ENCODE data around the gene NKD1.

The NKD1 gene

DNA sequence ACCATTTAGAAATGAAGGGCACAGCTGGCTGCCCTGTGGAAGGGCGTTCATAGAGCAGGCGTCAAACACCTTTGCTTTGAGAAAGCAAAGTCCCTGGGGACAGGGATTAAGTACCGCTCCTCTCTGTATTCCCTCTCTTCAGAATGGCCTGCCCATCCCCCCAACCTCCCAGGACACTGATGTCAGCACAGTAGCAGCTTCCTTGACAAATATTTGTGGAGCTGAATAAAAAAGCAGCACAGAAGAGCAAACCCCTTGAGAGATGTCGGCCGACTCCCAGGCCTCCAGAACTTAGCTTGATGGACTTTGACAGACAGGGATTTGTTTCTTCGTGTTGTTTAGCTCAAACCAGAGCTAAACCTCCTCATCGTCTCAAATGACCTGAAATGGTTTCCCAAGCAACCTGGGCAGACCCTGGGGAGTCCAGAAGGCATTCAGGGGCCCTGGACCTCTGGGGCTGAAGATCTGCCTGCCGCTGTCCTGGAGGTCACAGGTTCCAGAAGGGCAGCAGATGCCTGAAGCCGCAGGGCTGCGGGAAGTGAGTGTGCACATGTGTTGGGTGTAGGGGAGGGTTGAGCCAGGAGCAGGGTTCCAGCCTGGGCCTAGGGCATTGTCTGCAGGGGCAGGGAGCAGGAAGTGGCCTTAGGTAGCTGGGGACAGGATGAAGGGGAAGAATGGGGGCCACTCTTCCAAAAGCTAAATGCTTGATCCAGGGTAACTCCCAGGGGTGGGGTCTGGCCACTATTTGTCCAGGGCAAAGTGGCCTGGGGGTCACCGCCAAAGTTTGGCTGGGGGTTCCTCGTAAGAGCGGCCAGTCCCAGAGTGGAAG is 42.3 kb upstream of the NKD1 start:
- Histone ChIP-seq H3K27me3 (ENCODE audit: insufficient read depth, low read length, poor library complexity, severe bottlenecking) (no peaks in the 10 kb centered on the region), H3F3A (ENCODE audit: low read depth) (no peaks in the 10 kb centered on the region), H3K9me3 (ENCODE audit: insufficient read depth, low read depth, low read length) (no peaks in the 10 kb centered on the region), H3K4me1 (ENCODE audit: insufficient read depth, low read length, poor library complexity, severe bottlenecking) (no peaks in the 10 kb centered on the region), H3K79me2 (ENCODE audit: insufficient read depth, low read length) (no peaks in the 10 kb centered on the region), H3K4me3 (ENCODE audit: low read length, poor library complexity, severe bottlenecking) (no peak overlapping the region), H4K20me1 (ENCODE audit: insufficient read depth, low read length, poor library complexity, severe bottlenecking) (no peaks in the 10 kb centered on the region), H3K9ac (ENCODE audit: low read depth, low read length, poor library complexity, severe bottlenecking) (no peak overlapping the region), H3K4me2 (ENCODE audit: low read depth, low read length, poor library complexity, severe bottlenecking) (no peak overlapping the region), H3K9me2 (replicated peaks; ENCODE audit: low read depth, low read length) (no peaks in the 10 kb centered on the region), H3K36me3 (ENCODE audit: insufficient read depth, low read length) (no peaks in the 10 kb centered on the region), H2AFZ (ENCODE audit: low read length) (no peak overlapping the region)
- TF ChIP-seq, protein P1, sequence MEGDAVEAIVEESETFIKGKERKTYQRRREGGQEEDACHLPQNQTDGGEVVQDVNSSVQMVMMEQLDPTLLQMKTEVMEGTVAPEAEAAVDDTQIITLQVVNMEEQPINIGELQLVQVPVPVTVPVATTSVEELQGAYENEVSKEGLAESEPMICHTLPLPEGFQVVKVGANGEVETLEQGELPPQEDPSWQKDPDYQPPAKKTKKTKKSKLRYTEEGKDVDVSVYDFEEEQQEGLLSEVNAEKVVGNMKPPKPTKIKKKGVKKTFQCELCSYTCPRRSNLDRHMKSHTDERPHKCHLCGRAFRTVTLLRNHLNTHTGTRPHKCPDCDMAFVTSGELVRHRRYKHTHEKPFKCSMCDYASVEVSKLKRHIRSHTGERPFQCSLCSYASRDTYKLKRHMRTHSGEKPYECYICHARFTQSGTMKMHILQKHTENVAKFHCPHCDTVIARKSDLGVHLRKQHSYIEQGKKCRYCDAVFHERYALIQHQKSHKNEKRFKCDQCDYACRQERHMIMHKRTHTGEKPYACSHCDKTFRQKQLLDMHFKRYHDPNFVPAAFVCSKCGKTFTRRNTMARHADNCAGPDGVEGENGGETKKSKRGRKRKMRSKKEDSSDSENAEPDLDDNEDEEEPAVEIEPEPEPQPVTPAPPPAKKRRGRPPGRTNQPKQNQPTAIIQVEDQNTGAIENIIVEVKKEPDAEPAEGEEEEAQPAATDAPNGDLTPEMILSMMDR (conservative IDR thresholded peaks at IDR 0.05; ENCODE audit: low read length): no peak
- TF ChIP-seq EZH2phosphoT487 (IDR thresholded peaks at IDR 0.05; ENCODE audit: borderline replicate concordance): no peak

GRCh38 chr16:50506543-50506937 is 41.7 kb upstream of the NKD1 start:
- Histone ChIP-seq H3K27me3 (ENCODE audit: insufficient read depth, low read length, poor library complexity, severe bottlenecking) (no peaks in the 10 kb centered on the region), H3K4me3 (ENCODE audit: low read length, poor library complexity, severe bottlenecking) (no peak overlapping the region), H3K9me3 (ENCODE audit: insufficient read depth, low read depth, low read length) (no peaks in the 10 kb centered on the region), H3K36me3 (ENCODE audit: insufficient read depth, low read length) (no peaks in the 10 kb centered on the region), H3K9ac (ENCODE audit: low read depth, low read length, poor library complexity, severe bottlenecking) (no peak overlapping the region), H3K9me2 (replicated peaks; ENCODE audit: low read depth, low read length) (no peaks in the 10 kb centered on the region), H3K4me2 (ENCODE audit: low read depth, low read length, poor library complexity, severe bottlenecking) (no peak overlapping the region), H3F3A (ENCODE audit: low read depth) (no peaks in the 10 kb centered on the region), H4K20me1 (ENCODE audit: insufficient read depth, low read length, poor library complexity, severe bottlenecking) (no peaks in the 10 kb centered on the region), H3K4me1 (ENCODE audit: insufficient read depth, low read length, poor library complexity, severe bottlenecking) (no peaks in the 10 kb centered on the region), H2AFZ (ENCODE audit: low read length) (no peak overlapping the region), H3K79me2 (ENCODE audit: insufficient read depth, low read length) (no peaks in the 10 kb centered on the region)
- TF ChIP-seq, protein P1 (conservative IDR thresholded peaks at IDR 0.05; ENCODE audit: low read length): no peak
- no peak for TF ChIP-seq EZH2phosphoT487 (IDR thresholded peaks at IDR 0.05; ENCODE audit: borderline replicate concordance)

GRCh38 chr16:50507397-50507796 is 40.8 kb upstream of the NKD1 start:
- no peaks in the 10 kb centered on the region for H3K9me2 ChIP-seq (replicated peaks; ENCODE audit: low read depth, low read length)
- H3K9me3 ChIP-seq (ENCODE audit: insufficient read depth, low read depth, low read length): no peaks in the 10 kb centered on the region
- no peak overlapping the region for H3K9ac ChIP-seq (ENCODE audit: low read depth, low read length, poor library complexity, severe bottlenecking)
- H3F3A ChIP-seq (ENCODE audit: low read depth): no peaks in the 10 kb centered on the region
- no peaks in the 10 kb centered on the region for H3K4me1 ChIP-seq (ENCODE audit: insufficient read depth, low read length, poor library complexity, severe bottlenecking)
- no peaks in the 10 kb centered on the region for H3K79me2 ChIP-seq (ENCODE audit: insufficient read depth, low read length)
- H3K4me3 ChIP-seq (ENCODE audit: low read length, poor library complexity, severe bottlenecking): no peak overlapping the region
- no peaks in the 10 kb centered on the region for H3K27me3 ChIP-seq (ENCODE audit: insufficient read depth, low read length, poor library complexity, severe bottlenecking)
- H4K20me1 ChIP-seq (ENCODE audit: insufficient read depth, low read length, poor library complexity, severe bottlenecking): no peaks in the 10 kb centered on the region
- no peak overlapping the region for H2AFZ ChIP-seq (ENCODE audit: low read length)
- no peak for TF ChIP-seq EZH2phosphoT487 (IDR thresholded peaks at IDR 0.05; ENCODE audit: borderline replicate concordance)
- TF ChIP-seq, protein P1 (conservative IDR thresholded peaks at IDR 0.05; ENCODE audit: low read length): no peak
- H3K4me2 ChIP-seq (ENCODE audit: low read depth, low read length, poor library complexity, severe bottlenecking): no peak overlapping the region
- H3K36me3 ChIP-seq (ENCODE audit: insufficient read depth, low read length): no peaks in the 10 kb centered on the region

All from Loucy (cell line).